WTC11 (cell line): Measurements from ENCODE around the gene ENDOV. TPM values are rescaled to one million over a fixed set of nuclear protein-coding genes. Genes with fewer than 3 reads are reported as not detected.

Experiments used
- ATAC-seq: fragments of 200-7000 bp; cut with Tn5 transposase; 2 replicates; pipeline ENCODE4 v1.10.0; 2021; ENCODE audit warnings: mild to moderate bottlenecking, moderate library complexity
- CTCF ChIA-PET: fragments of 300-600 bp; sonication (Branson Sonifier 250); formaldehyde crosslinking; loops from one replicate; lab custom pipeline; 2021; ENCODE audit warnings: antibody characterized with exemption; lab: Charles Lee
- POLR2A ChIA-PET: fragments of 350-600 bp; sonication (Branson Sonifier 250); formaldehyde crosslinking; loops from one replicate; lab custom pipeline; 2021; ENCODE audit warnings: antibody characterized with exemption; lab: Charles Lee
- DNase-seq: peaks from one replicate; pipeline ENCODE4 v3.0.0; 2021; ENCODE audit warnings: low spot score
- H3K27ac Mint-ChIP-seq: 2 replicates; pipeline ENCODE4 v1.8.0; 2021; ENCODE audit warnings: mixed read lengths
- H3K27me3 Mint-ChIP-seq: 2 replicates; pipeline ENCODE4 v1.8.0; 2021; ENCODE audit warnings: low read depth, mild to moderate bottlenecking, moderate library complexity, mixed read lengths
- H3K36me3 Mint-ChIP-seq: 2 replicates; pipeline ENCODE4 v1.8.0; 2021; ENCODE audit warnings: mixed read lengths
- H3K4me1 Mint-ChIP-seq: 2 replicates; pipeline ENCODE4 v1.8.0; 2022; ENCODE audit warnings: mixed read lengths
- H3K4me3 Mint-ChIP-seq: 2 replicates; pipeline ENCODE4 v1.8.0; 2021; ENCODE audit warnings: mild to moderate bottlenecking, moderate library complexity, mixed read lengths
- H3K9me3 Mint-ChIP-seq: 2 replicates; pipeline ENCODE4 v1.8.0; 2021; ENCODE audit warnings: mixed read lengths
- CTCF ChIP-seq: fragments of 200-600 bp; IDR thresholded peaks from 2 replicates; pipeline ENCODE4 v1.8.0; 2022; ENCODE audit warnings: antibody characterized with exemption
- ETV6 ChIP-seq: sonication (generic); formaldehyde crosslinking; IDR thresholded peaks from 2 replicates; pipeline ENCODE4 v1.8.1; 2022; ENCODE audit warnings: mild to moderate bottlenecking, missing genetic modification reagents
- GRHL2 ChIP-seq: fragments of 250-450 bp; sonication (Bioruptor Pico); IDR thresholded peaks from 2 replicates; pipeline ENCODE4 v1.8.0; 2022; ENCODE audit warnings: mild to moderate bottlenecking, moderate library complexity; ENCODE audit not compliant: insufficient replicate concordance, severe bottlenecking
- HMGXB4 ChIP-seq: sonication (generic); formaldehyde crosslinking; IDR thresholded peaks from 2 replicates; pipeline ENCODE4 v1.8.1; 2023; ENCODE audit warnings: mild to moderate bottlenecking, moderate library complexity, missing genetic modification reagents
- IRF2 ChIP-seq: sonication (generic); formaldehyde crosslinking; IDR thresholded peaks from 2 replicates; pipeline ENCODE4 v1.8.0; 2022; ENCODE audit warnings: low read depth, missing genetic modification reagents, borderline replicate concordance
- MAX ChIP-seq: sonication (generic); formaldehyde crosslinking; IDR thresholded peaks from 2 replicates; pipeline ENCODE4 v1.8.0; 2022; ENCODE audit warnings: mild to moderate bottlenecking, missing genetic modification reagents
- MYBL2 ChIP-seq: sonication (generic); formaldehyde crosslinking; IDR thresholded peaks from 2 replicates; pipeline ENCODE4 v1.8.1; 2023; ENCODE audit warnings: mild to moderate bottlenecking, moderate library complexity, missing genetic modification reagents
- OVOL2 ChIP-seq: fragments of 250-450 bp; sonication (Bioruptor Pico); IDR thresholded peaks from 2 replicates; pipeline ENCODE4 v1.9.0; 2021; ENCODE audit warnings: mild to moderate bottlenecking, borderline replicate concordance
- TCF7 ChIP-seq: sonication (generic); formaldehyde crosslinking; IDR thresholded peaks from 2 replicates; pipeline ENCODE4 v1.8.0; 2022; ENCODE audit warnings: mild to moderate bottlenecking, low read depth, missing genetic modification reagents, moderate library complexity
- TEAD1 ChIP-seq: sonication (generic); formaldehyde crosslinking; IDR thresholded peaks from 2 replicates; pipeline ENCODE4 v1.8.0; 2022; ENCODE audit warnings: mild to moderate bottlenecking, missing genetic modification reagents
- TEAD4 ChIP-seq: sonication (generic); formaldehyde crosslinking; IDR thresholded peaks from 2 replicates; pipeline ENCODE4 v1.8.0; 2022; ENCODE audit warnings: mild to moderate bottlenecking, missing genetic modification reagents
- ZBTB21 ChIP-seq: sonication (generic); formaldehyde crosslinking; IDR thresholded peaks from 2 replicates; pipeline ENCODE4 v1.8.1; 2023; ENCODE audit warnings: mild to moderate bottlenecking, missing genetic modification reagents, borderline replicate concordance
- ZBTB43 ChIP-seq: sonication (generic); formaldehyde crosslinking; IDR thresholded peaks from 2 replicates; pipeline ENCODE4 v1.8.1; 2023; ENCODE audit warnings: mild to moderate bottlenecking, missing genetic modification reagents
- ZMAT4 ChIP-seq: fragments of 250-450 bp; sonication (Bioruptor Pico); IDR thresholded peaks from 2 replicates; pipeline ENCODE4 v1.9.0; 2021; ENCODE audit warnings: mild to moderate bottlenecking
- ZNF138 ChIP-seq: sonication (generic); formaldehyde crosslinking; conservative IDR thresholded peaks from 2 replicates; pipeline ENCODE4 v1.8.1; 2022; ENCODE audit warnings: mild to moderate bottlenecking, moderate library complexity, missing genetic modification reagents
- ZSCAN18 ChIP-seq: fragments of 250-450 bp; sonication (Bioruptor Pico); IDR thresholded peaks from 2 replicates; pipeline ENCODE4 v2.1.2; 2022; ENCODE audit warnings: mild to moderate bottlenecking, moderate library complexity
- total RNA-seq: library from RNA; stranded (reverse); gene quantifications from 3 replicates; pipeline ENCODE4 v1.2.3, GENCODE V29; 2021
- TF ChIP-seq, protein P1 (sequence below): sonication (generic); formaldehyde crosslinking; IDR thresholded peaks from 2 replicates; pipeline ENCODE4 v1.8.0; 2022; ENCODE audit warnings: missing genetic modification reagents
- TF ChIP-seq, protein P2 (sequence below): sonication (generic); formaldehyde crosslinking; conservative IDR thresholded peaks from 2 replicates; pipeline ENCODE4 v1.8.1; 2022; ENCODE audit warnings: mild to moderate bottlenecking, missing genetic modification reagents
- TF ChIP-seq, protein P3 (sequence below): fragments of 250-450 bp; sonication (Bioruptor Pico); conservative IDR thresholded peaks from 2 replicates; pipeline ENCODE4 v1.9.0; 2021; ENCODE audit warnings: mild to moderate bottlenecking
- TF ChIP-seq, protein P4 (sequence below): sonication (generic); formaldehyde crosslinking; IDR thresholded peaks from 2 replicates; pipeline ENCODE4 v1.8.1; 2022; ENCODE audit warnings: mild to moderate bottlenecking, missing genetic modification reagents, moderate library complexity, borderline replicate concordance

Gene ENDOV
- total RNA-seq, 1 experiment from 2014 or later: 25.2 TPM

DNA sequence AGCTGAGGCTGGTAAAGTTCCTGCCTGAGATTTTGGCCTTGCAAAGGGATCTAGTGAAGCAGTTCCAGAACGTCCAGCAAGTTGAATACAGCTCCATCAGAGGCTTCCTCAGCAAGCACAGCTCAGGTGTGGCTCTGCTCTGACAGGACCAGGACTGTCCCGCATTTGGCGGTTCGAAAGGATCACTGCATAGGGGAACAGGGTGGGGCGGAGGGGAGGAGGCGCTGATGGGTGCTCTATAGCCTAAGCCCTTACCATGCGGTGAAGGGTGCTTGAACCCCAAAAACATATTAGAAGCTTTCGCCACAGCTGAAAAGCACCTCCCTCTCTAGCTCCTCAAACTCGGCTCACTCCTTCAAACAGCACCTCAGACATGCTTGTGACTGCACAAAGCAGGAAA lies 29.9 kb upstream of the ENDOV start:
- TF ChIP-seq ZBTB43: no peak
- no peak for TF ChIP-seq ZNF138
- TF ChIP-seq, protein P1, sequence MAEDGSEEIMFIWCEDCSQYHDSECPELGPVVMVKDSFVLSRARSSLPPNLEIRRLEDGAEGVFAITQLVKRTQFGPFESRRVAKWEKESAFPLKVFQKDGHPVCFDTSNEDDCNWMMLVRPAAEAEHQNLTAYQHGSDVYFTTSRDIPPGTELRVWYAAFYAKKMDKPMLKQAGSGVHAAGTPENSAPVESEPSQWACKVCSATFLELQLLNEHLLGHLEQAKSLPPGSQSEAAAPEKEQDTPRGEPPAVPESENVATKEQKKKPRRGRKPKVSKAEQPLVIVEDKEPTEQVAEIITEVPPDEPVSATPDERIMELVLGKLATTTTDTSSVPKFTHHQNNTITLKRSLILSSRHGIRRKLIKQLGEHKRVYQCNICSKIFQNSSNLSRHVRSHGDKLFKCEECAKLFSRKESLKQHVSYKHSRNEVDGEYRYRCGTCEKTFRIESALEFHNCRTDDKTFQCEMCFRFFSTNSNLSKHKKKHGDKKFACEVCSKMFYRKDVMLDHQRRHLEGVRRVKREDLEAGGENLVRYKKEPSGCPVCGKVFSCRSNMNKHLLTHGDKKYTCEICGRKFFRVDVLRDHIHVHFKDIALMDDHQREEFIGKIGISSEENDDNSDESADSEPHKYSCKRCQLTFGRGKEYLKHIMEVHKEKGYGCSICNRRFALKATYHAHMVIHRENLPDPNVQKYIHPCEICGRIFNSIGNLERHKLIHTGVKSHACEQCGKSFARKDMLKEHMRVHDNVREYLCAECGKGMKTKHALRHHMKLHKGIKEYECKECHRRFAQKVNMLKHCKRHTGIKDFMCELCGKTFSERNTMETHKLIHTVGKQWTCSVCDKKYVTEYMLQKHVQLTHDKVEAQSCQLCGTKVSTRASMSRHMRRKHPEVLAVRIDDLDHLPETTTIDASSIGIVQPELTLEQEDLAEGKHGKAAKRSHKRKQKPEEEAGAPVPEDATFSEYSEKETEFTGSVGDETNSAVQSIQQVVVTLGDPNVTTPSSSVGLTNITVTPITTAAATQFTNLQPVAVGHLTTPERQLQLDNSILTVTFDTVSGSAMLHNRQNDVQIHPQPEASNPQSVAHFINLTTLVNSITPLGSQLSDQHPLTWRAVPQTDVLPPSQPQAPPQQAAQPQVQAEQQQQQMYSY (CRISPR knock-in tag): no peak
- TF ChIP-seq HMGXB4: no peak
- TF ChIP-seq IRF2: no peak
- TF ChIP-seq, protein P2, sequence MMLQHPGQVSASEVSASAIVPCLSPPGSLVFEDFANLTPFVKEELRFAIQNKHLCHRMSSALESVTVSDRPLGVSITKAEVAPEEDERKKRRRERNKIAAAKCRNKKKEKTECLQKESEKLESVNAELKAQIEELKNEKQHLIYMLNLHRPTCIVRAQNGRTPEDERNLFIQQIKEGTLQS: no peak
- no peak for TF ChIP-seq CTCF
- TF ChIP-seq MYBL2 (CRISPR knock-in tag): no peak
- TF ChIP-seq ZMAT4 (CRISPR knock-in tag): no peak
- TF ChIP-seq, protein P3, sequence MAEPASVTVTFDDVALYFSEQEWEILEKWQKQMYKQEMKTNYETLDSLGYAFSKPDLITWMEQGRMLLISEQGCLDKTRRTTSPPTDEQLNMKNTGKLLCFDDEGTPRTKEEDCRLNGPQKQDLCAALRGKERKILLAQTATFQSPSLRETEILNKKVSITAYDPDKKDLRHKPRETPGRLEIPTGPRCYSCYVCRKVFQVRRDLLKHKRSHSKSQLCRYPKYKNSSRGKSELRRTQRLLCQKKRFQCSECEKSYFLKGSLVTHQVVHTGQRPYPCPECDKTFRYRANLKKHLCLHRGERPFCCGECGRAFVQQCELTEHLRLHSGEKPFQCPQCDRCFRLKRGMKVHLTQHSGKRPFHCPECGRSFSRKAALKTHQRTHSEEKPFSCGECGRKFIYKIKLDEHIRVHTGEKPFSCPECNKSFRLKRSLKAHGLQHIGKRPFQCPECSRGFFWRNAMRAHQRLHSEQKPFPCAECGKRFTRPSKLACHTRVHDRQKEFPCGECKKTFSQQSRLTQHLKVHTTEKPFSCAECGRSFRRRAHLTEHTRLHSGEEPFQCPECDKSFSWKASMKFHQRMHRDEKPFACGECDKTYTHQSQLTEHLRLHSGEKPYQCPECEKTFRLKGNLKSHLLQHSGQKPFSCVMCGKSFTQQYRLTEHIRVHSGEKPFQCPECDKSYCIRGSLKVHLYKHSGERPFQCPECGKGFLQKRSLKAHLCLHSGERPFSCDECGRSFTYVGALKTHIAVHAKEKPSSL: no peak
- H3K4me3 Mint-ChIP-seq: no peak overlapping the region
- DNase-seq (no peak), ATAC-seq (no peak)
- ChIA-PET POLR2A (no interaction called here), CTCF (interaction anchor here (0.8 to 0.9 kb wide), 2 partner anchors 101 to 188 kb away, joined by 3 read pairs; no protein-coding TSS in a partner anchor)
- H3K27ac Mint-ChIP-seq: no peak overlapping the region
- no peaks in the 10 kb centered on the region for H3K27me3 Mint-ChIP-seq
- H3K9me3 Mint-ChIP-seq: no peaks in the 10 kb centered on the region
- peaks cover 71% of the 10 kb centered on the region for H3K36me3 Mint-ChIP-seq
- no peaks in the 10 kb centered on the region for H3K4me1 Mint-ChIP-seq

GRCh38 chr17:80386341-80386740 lies 28.6 kb upstream of the ENDOV start:
- H3K27me3 Mint-ChIP-seq: no peaks in the 10 kb centered on the region
- CTCF ChIA-PET: interaction anchor here (2.0 kb wide), 1 partner anchor 25 kb away, joined by 5 read pairs; no protein-coding TSS in a partner anchor
- no peak overlapping the region for H3K4me3 Mint-ChIP-seq
- ATAC-seq: no peak
- peaks cover 65% of the 10 kb centered on the region for H3K36me3 Mint-ChIP-seq
- POLR2A ChIA-PET: interaction anchor here (0.6 kb wide), 1 partner anchor 347 kb away, joined by 6 read pairs; no protein-coding TSS in a partner anchor
- no peak overlapping the region; the same call in 1 of the 2 replicates for H3K27ac Mint-ChIP-seq
- no peaks in the 10 kb centered on the region for H3K9me3 Mint-ChIP-seq
- DNase-seq: no peak
- no peaks in the 10 kb centered on the region for H3K4me1 Mint-ChIP-seq
- TF ChIP-seq TCF7 (no peak), ZSCAN18 (CRISPR knock-in tag) (no peak), MAX (no peak), OVOL2 (no peak), GRHL2 (no peak), ETV6 (no peak), TEAD4 (CRISPR knock-in tag) (no peak), ZBTB21 (CRISPR knock-in tag) (no peak), TEAD1 (CRISPR knock-in tag) (no peak), MYBL2 (CRISPR knock-in tag) (no peak)
- TF ChIP-seq, protein P4, sequence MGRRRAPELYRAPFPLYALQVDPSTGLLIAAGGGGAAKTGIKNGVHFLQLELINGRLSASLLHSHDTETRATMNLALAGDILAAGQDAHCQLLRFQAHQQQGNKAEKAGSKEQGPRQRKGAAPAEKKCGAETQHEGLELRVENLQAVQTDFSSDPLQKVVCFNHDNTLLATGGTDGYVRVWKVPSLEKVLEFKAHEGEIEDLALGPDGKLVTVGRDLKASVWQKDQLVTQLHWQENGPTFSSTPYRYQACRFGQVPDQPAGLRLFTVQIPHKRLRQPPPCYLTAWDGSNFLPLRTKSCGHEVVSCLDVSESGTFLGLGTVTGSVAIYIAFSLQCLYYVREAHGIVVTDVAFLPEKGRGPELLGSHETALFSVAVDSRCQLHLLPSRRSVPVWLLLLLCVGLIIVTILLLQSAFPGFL (CRISPR knock-in tag): no peak
